Measurements from ENCODE around the gene ARFRP1.

DNA sequence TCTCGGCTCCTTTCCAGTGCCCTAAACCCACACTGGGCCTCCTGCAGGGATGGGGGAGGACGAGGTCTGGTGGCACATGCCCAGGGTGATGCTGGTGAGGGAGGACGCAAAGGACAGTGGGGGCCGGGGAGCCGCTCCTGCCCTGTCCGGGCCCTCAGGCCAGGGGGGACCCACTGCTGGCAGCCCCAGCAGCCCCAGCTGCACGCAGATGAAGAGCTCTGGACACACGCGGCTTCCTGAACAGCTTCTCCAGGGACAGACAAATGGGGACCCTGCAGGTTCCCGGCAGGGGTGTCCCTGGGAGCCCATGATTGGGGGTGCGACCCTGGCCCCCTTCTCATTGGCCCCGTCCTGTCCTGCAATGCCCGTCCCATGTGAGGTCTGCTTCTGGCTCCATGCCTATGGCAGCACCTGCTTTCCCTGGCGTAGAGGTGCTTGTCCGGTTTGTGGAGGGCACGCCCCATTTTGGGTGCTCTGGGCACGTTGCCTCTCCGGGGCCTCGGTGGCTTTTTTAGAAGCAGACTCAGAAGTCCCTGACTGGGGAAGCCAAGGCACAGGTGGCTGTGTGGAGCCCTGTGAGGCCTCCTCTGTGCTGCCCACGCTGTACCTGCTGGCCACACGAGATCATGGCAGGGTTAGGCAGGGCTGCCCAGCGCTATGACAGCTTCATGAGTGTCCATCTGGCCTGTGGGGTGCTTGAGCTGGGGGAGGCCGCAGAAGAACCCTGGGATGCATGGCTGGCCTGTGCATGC lies 26.7 kb downstream of the ARFRP1 start:
- TF ChIP-seq, protein P1, sequence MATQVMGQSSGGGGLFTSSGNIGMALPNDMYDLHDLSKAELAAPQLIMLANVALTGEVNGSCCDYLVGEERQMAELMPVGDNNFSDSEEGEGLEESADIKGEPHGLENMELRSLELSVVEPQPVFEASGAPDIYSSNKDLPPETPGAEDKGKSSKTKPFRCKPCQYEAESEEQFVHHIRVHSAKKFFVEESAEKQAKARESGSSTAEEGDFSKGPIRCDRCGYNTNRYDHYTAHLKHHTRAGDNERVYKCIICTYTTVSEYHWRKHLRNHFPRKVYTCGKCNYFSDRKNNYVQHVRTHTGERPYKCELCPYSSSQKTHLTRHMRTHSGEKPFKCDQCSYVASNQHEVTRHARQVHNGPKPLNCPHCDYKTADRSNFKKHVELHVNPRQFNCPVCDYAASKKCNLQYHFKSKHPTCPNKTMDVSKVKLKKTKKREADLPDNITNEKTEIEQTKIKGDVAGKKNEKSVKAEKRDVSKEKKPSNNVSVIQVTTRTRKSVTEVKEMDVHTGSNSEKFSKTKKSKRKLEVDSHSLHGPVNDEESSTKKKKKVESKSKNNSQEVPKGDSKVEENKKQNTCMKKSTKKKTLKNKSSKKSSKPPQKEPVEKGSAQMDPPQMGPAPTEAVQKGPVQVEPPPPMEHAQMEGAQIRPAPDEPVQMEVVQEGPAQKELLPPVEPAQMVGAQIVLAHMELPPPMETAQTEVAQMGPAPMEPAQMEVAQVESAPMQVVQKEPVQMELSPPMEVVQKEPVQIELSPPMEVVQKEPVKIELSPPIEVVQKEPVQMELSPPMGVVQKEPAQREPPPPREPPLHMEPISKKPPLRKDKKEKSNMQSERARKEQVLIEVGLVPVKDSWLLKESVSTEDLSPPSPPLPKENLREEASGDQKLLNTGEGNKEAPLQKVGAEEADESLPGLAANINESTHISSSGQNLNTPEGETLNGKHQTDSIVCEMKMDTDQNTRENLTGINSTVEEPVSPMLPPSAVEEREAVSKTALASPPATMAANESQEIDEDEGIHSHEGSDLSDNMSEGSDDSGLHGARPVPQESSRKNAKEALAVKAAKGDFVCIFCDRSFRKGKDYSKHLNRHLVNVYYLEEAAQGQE (IDR thresholded peaks at IDR 0.05; ENCODE audit: insufficient read depth in 1 of 2, low read depth in 2 of 2, low read length in 2 of 2) = no peak
- TF ChIP-seq TAF1 (IDR thresholded peaks at IDR 0.05; ENCODE audit: borderline replicate concordance, insufficient read depth, low read length) (no peak), POLR2AphosphoS5 (IDR thresholded peaks at IDR 0.05; ENCODE audit: low read depth, low read length) (no peak)
